SH-SY5Y (cell line): ENCODE results near the gene RNF214.

Experiments used
- GATA2 ChIP-seq: IDR thresholded peaks from 2 replicates; pipeline ENCODE4 v1.6.1; 2011; ENCODE audit warnings: mild to moderate bottlenecking, low read depth, low read length
- GATA3 ChIP-seq: IDR thresholded peaks from 2 replicates; pipeline ENCODE4 v1.6.1; 2011; ENCODE audit warnings: low read depth, mild to moderate bottlenecking, low read length, moderate library complexity

DNA sequence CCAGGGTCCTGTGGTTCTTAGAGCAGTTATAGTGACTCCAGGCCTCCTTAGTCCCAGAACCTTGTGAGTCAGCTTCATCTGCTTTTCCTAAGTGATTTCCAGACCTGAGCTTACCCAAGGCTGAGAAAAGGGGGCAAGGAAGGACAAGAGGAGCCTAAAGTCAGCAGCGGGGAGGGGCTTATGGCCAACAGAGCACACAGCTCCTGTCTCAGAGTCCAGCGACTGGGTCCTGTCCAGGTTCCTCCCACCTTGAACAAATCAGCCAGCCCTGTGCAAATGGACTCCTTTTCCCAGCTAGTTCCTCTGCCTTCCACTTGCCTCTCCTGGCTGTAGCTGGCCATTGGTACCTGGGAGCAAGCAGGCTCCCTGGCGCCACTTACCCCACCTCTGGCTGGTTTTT, 72.7 kb downstream of the RNF214 start:
- TF ChIP-seq GATA2: no peak
- TF ChIP-seq GATA3: no peak
